H9 (cell line): ENCODE results near the gene PGBD5. TPM values are rescaled to one million over a fixed set of nuclear protein-coding genes. Genes with fewer than 3 reads are reported as not detected.

Experiments used
- DNase-seq: peaks from one replicate; pipeline ENCODE4 v3.0.0-alpha.2; 2017
- H2AFZ ChIP-seq: one replicate; pipeline ENCODE4 v1.6.1; 2013; ENCODE audit warnings: mild to moderate bottlenecking, low read length, control low read depth, moderate library complexity
- H2AK5ac ChIP-seq: 2 replicates; pipeline ENCODE4 v1.6.1; 2013; ENCODE audit warnings: low read length, control low read depth, mixed read lengths; ENCODE audit not compliant: insufficient read length
- H2BK120ac ChIP-seq: one replicate; pipeline ENCODE4 v1.6.1; 2013; ENCODE audit warnings: low read depth, mild to moderate bottlenecking, low read length, control low read depth, inconsistent platforms; ENCODE audit not compliant: poor library complexity, severe bottlenecking
- H2BK12ac ChIP-seq: 2 replicates; pipeline ENCODE4 v1.6.1; 2013; ENCODE audit warnings: low read length, control low read depth, mixed read lengths, low read depth; ENCODE audit not compliant: insufficient read length
- H2BK15ac ChIP-seq: 2 replicates; pipeline ENCODE4 v1.6.1; 2013; ENCODE audit warnings: low read depth, low read length, control low read depth
- H2BK20ac ChIP-seq: one replicate; pipeline ENCODE4 v1.6.1; 2013; ENCODE audit warnings: low read depth, mild to moderate bottlenecking, low read length, control low read depth, inconsistent platforms; ENCODE audit not compliant: poor library complexity, severe bottlenecking
- H2BK5ac ChIP-seq: 2 replicates; pipeline ENCODE4 v1.6.1; 2013; ENCODE audit warnings: low read length, control low read depth, mixed read lengths; ENCODE audit not compliant: insufficient read length
- H3K14ac ChIP-seq: 2 replicates; pipeline ENCODE4 v1.6.1; 2013; ENCODE audit warnings: low read length, control low read depth; ENCODE audit not compliant: insufficient read depth
- H3K18ac ChIP-seq: 2 replicates; pipeline ENCODE4 v1.6.1; 2013; ENCODE audit warnings: low read depth, mild to moderate bottlenecking, mixed read lengths, low read length, control low read depth; ENCODE audit not compliant: insufficient read length
- H3K23ac ChIP-seq: 2 replicates; pipeline ENCODE4 v1.6.1; 2013; ENCODE audit warnings: low read length, control low read depth, mixed read lengths, low read depth; ENCODE audit not compliant: insufficient read length
- H3K23me2 ChIP-seq: 2 replicates; pipeline ENCODE4 v1.6.1; 2013; ENCODE audit warnings: low read depth, mild to moderate bottlenecking, mixed read lengths, low read length, control low read depth; ENCODE audit not compliant: insufficient read length, poor library complexity, severe bottlenecking
- H3K27ac ChIP-seq: 2 replicates; pipeline ENCODE4 v1.5.1; 2013; ENCODE audit warnings: low read length, control low read depth, mixed read lengths, low read depth; ENCODE audit not compliant: insufficient read length
- H3K27me3 ChIP-seq: 2 replicates; pipeline ENCODE4 v1.6.1; 2013; ENCODE audit warnings: low read length, control low read depth, inconsistent platforms; ENCODE audit not compliant: insufficient read depth
- H3K4ac ChIP-seq: 2 replicates; pipeline ENCODE4 v1.6.1; 2013; ENCODE audit warnings: low read depth, mild to moderate bottlenecking, control low read depth, inconsistent platforms, low read length, moderate library complexity
- H3K4me1 ChIP-seq: 2 replicates; pipeline ENCODE4 v1.6.1; 2013; ENCODE audit warnings: low read length, control low read depth, inconsistent platforms; ENCODE audit not compliant: insufficient read depth
- H3K4me2 ChIP-seq: 2 replicates; pipeline ENCODE4 v1.6.1; 2013; ENCODE audit warnings: low read length, control low read depth, mixed read lengths; ENCODE audit not compliant: insufficient read length, insufficient read depth
- H3K56ac ChIP-seq: 2 replicates; pipeline ENCODE4 v1.6.1; 2013; ENCODE audit warnings: low read depth, mild to moderate bottlenecking, mixed read lengths, low read length, control low read depth; ENCODE audit not compliant: insufficient read length
- H3K79me1 ChIP-seq: 2 replicates; pipeline ENCODE4 v1.6.1; 2013; ENCODE audit warnings: low read depth, mild to moderate bottlenecking, moderate library complexity, low read length, control low read depth, inconsistent platforms; ENCODE audit not compliant: insufficient read depth, poor library complexity, severe bottlenecking
- H3K79me2 ChIP-seq: 2 replicates; pipeline ENCODE4 v1.6.1; 2013; ENCODE audit warnings: low read length, control low read depth, inconsistent platforms; ENCODE audit not compliant: insufficient read depth
- H3K9ac ChIP-seq: 2 replicates; pipeline ENCODE4 v1.6.1; 2013; ENCODE audit warnings: low read length, control low read depth, mixed read lengths; ENCODE audit not compliant: insufficient read length; ENCODE audit errors: extremely low read depth
- H3K9me3 ChIP-seq: one replicate; pipeline ENCODE4 v1.6.1; 2013; ENCODE audit warnings: low read depth, low read length, inconsistent platforms; ENCODE audit not compliant: control insufficient read depth
- H3T11ph ChIP-seq: one replicate; pipeline ENCODE4 v1.6.1; 2013; ENCODE audit warnings: mild to moderate bottlenecking, low read length, control low read depth, inconsistent platforms
- H4K20me1 ChIP-seq: one replicate; pipeline ENCODE4 v1.6.1; 2013; ENCODE audit not compliant: control insufficient read depth, insufficient read length, insufficient read depth
- H4K5ac ChIP-seq: 2 replicates; pipeline ENCODE4 v1.6.1; 2013; ENCODE audit warnings: low read depth, mild to moderate bottlenecking, mixed read lengths, low read length, control low read depth; ENCODE audit not compliant: insufficient read length
- H4K8ac ChIP-seq: replicated peaks from 2 replicates; pipeline ENCODE4 v1.6.1; 2013; ENCODE audit warnings: low read length, control low read depth, mixed read lengths, low read depth; ENCODE audit not compliant: insufficient read length
- H4K91ac ChIP-seq: 2 replicates; pipeline ENCODE4 v1.6.1; 2013; ENCODE audit warnings: low read depth, mild to moderate bottlenecking, moderate library complexity, mixed read lengths, low read length, control low read depth; ENCODE audit not compliant: insufficient read length
- H3K27ac Mint-ChIP-seq, 3 experiments: 2 replicates in 2 of 3; 3 replicates in 1 of 3; pipeline ENCODE4 v1.8.0; 2020 to 2021; ENCODE audit warnings: mixed read lengths in 3 of 3, mild to moderate bottlenecking in 1 of 3, moderate library complexity in 1 of 3
- H3K27me3 Mint-ChIP-seq: 2 replicates; pipeline ENCODE4 v1.8.0; 2021; ENCODE audit warnings: low read depth, mild to moderate bottlenecking, moderate library complexity, mixed read lengths
- H3K36me3 Mint-ChIP-seq, 3 experiments: 2 replicates in 2 of 3; 3 replicates in 1 of 3; pipeline ENCODE4 v1.8.0; 2020 to 2021; ENCODE audit warnings: low read depth in 3 of 3, mixed read lengths in 3 of 3; ENCODE audit not compliant: insufficient read depth in 1 of 3
- H3K4me1 Mint-ChIP-seq, 2 experiments: 2 replicates each; pipeline ENCODE4 v1.8.0; 2020; ENCODE audit warnings: mixed read lengths in 2 of 2
- H3K4me3 Mint-ChIP-seq, 2 experiments: 2 replicates in 1 of 2; 3 replicates in 1 of 2; pipeline ENCODE4 v1.8.0; 2020 to 2021; ENCODE audit warnings: mild to moderate bottlenecking in 2 of 2, mixed read lengths in 2 of 2, moderate library complexity in 1 of 2
- H3K9me3 Mint-ChIP-seq, 2 experiments: 2 replicates in 1 of 2; 3 replicates in 1 of 2; pipeline ENCODE4 v1.8.0; 2020; ENCODE audit warnings: mild to moderate bottlenecking in 2 of 2, mixed read lengths in 2 of 2, moderate library complexity in 1 of 2
- CTCF ChIP-seq: fragments of 200-600 bp; sonication (generic); conservative IDR thresholded peaks from 3 replicates; pipeline ENCODE4 v1.8.0; 2021; ENCODE audit warnings: antibody characterized with exemption, mild to moderate bottlenecking
- WGBS: extraction: QIAGEN DNeasy Blood & Tissue Kit; methylation state at CpG from one replicate; pipeline ENCODE4 v1.1.7; 2013; ENCODE audit warnings: missing lambda C conversion rate, low lambda C conversion rate, mixed read lengths; ENCODE audit not compliant: insufficient read length; ENCODE audit errors: extremely low coverage; 5-methylcytosine and 5-hydroxymethylcytosine counted together
- total RNA-seq: library from RNA; stranded (reverse); gene quantifications from 2 replicates; pipeline ENCODE4 v1.2.1, GENCODE V29; 2021

The PGBD5 gene
- total RNA-seq, 1 experiment from 2014 or later: 19.1 TPM

DNA sequence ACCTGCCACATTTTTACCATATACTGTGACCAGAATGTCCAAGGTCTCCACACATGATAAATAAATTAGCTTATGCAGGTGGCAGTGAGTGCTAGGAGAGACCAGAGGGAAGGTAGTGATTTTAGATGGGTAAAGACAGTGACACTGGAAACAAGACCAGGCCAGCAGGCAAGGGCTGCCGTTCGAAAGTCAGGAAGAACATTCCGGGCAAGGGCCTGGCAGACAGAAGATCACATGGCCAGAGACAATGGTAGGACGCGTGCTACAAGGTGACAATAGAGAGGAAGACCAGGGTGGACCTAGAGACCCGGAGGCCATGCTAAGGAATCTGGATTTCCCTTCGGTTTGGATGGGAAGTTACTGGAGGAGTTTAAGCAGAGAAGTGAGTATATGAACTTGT, 9.7 kb downstream of the PGBD5 start:
- H2BK5ac ChIP-seq: no peak overlapping the region
- H2AFZ ChIP-seq: no peak overlapping the region
- Mint-ChIP-seq H3K4me3 (no peak overlapping the region), H3K27me3 (no peaks in the 10 kb centered on the region), H3K9me3 (peaks cover 12 to 13% of the 10 kb centered on the region in 2 experiments), H3K36me3 (peaks cover 14 to 20% (median 16%) of the 10 kb centered on the region in 3 experiments), H3K27ac (no peak overlapping the region), H3K4me1 (peaks cover 19 to 23% of the 10 kb centered on the region in 2 experiments)
- peaks cover 3% of the 10 kb centered on the region; the same call in 1 of the 2 replicates for H3K4me1 ChIP-seq
- H3K56ac ChIP-seq: no peak overlapping the region
- whole genome bisulfite sequencing: no CpG with 5 or more reads among the region's 7 CpGs
- no peak overlapping the region for H3K23ac ChIP-seq
- no peak overlapping the region for H2BK15ac ChIP-seq
- H3K27ac ChIP-seq: no peak overlapping the region
- H3T11ph ChIP-seq: no peak overlapping the region
- no peak overlapping the region for H4K8ac ChIP-seq
- H3K79me1 ChIP-seq: peaks cover 2% of the 10 kb centered on the region
- no peak overlapping the region for H4K5ac ChIP-seq
- no peak overlapping the region for H2BK120ac ChIP-seq
- H3K23me2 ChIP-seq: no peaks in the 10 kb centered on the region
- H2BK20ac ChIP-seq: no peak overlapping the region
- no peak overlapping the region for H3K4me2 ChIP-seq
- TF ChIP-seq CTCF: no peak
- H3K18ac ChIP-seq: no peak overlapping the region
- no peak overlapping the region for H3K14ac ChIP-seq
- no peak overlapping the region for H3K4ac ChIP-seq
- no peak overlapping the region for H3K9ac ChIP-seq
- no peak for DNase-seq
- H4K20me1 ChIP-seq: no peaks in the 10 kb centered on the region
- H3K79me2 ChIP-seq: peaks cover 12% of the 10 kb centered on the region
- H3K27me3 ChIP-seq: no peaks in the 10 kb centered on the region; the same call in 1 of the 2 replicates
- H4K91ac ChIP-seq: no peak overlapping the region
- no peak overlapping the region for H2AK5ac ChIP-seq
- H3K9me3 ChIP-seq: no peaks in the 10 kb centered on the region
- no peak overlapping the region for H2BK12ac ChIP-seq
